Measurements from ENCODE around the gene ZBTB8A. TPM values are rescaled to one million over a fixed set of nuclear protein-coding genes. Genes with fewer than 3 reads are reported as not detected.

The ZBTB8A gene
- 4.1 and 4.9 TPM in 2 replicates for total RNA-seq

GRCh38 chr1:32538887-32539583 lies at the start of gene ZBTB8A:
Gene ZBTB8A (plus strand): TSS chr1:32539427. CDS start chr1:32592932, 53,505 bp downstream.

GRCh38 chr1:32650248-32650751 lies 111.1 kb downstream of the ZBTB8A start, which contains the start of gene ZBTB8OS:
Gene ZBTB8OS (minus strand): TSS chr1:32650550. CDS start chr1:32650529, 21 bp downstream.

GRCh38 chr1:32650752-32651460 lies 111.7 kb downstream of the ZBTB8A start, which contains the start of gene RBBP4:
Gene RBBP4 (plus strand): TSS chr1:32651208. CDS start chr1:32651307, 99 bp downstream.

Other genes starting within 250 kb of the ZBTB8A start
- 70.8 and 91.0 TPM in 2 replicates for gene HDAC1, start 247.3 kb upstream of the ZBTB8A start, total RNA-seq
- 11.9 and 18.0 TPM in 2 replicates for gene MARCKSL1, start 203.2 kb upstream of the ZBTB8A start, total RNA-seq
- gene FAM229A, start 176.9 kb upstream of the ZBTB8A start, total RNA-seq, result 1.2 and 1.5 TPM in 2 replicates
- not detected in 2 replicates for gene TSSK3, start 176.9 kb upstream of the ZBTB8A start, total RNA-seq
- gene BSDC1, start 145.0 kb upstream of the ZBTB8A start, total RNA-seq, result 34.3 and 51.9 TPM in 2 replicates
- not detected in 2 replicates for gene ZBTB8B, start 74.4 kb upstream of the ZBTB8A start, total RNA-seq
- gene ZBTB8OS, start 111.1 kb downstream of the ZBTB8A start, total RNA-seq, result 37.7 and 46.8 TPM in 2 replicates
- gene RBBP4, start 111.8 kb downstream of the ZBTB8A start, total RNA-seq, result 85.1 and 112 TPM in 2 replicates
- gene SYNC, start 163.3 kb downstream of the ZBTB8A start, total RNA-seq, result 6.2 and 8.7 TPM in 2 replicates